Embryonic facial prominence (tissue), 1 donor: Measurements from ENCODE around the gene ASB15.

Experiments
- DNase-seq: peaks from one replicate; pipeline ENCODE4 v3.0.0-alpha.2; 2016; ENCODE audit errors: extremely low spot score

ASB15 gene

GRCh38 chr7:123663200-123663599 lies 61.6 kb downstream of the ASB15 start:
- no peak for DNase-seq

GRCh38 chr7:123665157-123665556 lies 63.5 kb downstream of the ASB15 start:
- no peak for DNase-seq

- DNase-seq = no peak
These were observed 64.3 kb downstream of the ASB15 start for GRCh38 chr7:123665896-123666295.

GRCh38 chr7:123666492-123666891 lies 64.9 kb downstream of the ASB15 start:
- DNase-seq = no peak

GRCh38 chr7:123669485-123669884 lies 67.9 kb downstream of the ASB15 start:
- no peak for DNase-seq

- no peak for DNase-seq
These were observed 71.6 kb downstream of the ASB15 start for GRCh38 chr7:123673137-123673732.

- DNase-seq = no peak
These were observed 72.3 kb downstream of the ASB15 start for GRCh38 chr7:123673752-123674398.

- DNase-seq = no peak
These were observed 73.0 kb downstream of the ASB15 start for GRCh38 chr7:123674399-123675180.

GRCh38 chr7:123675181-123675473 lies 73.5 kb downstream of the ASB15 start:
- DNase-seq = no peak

- no peak for DNase-seq
These were observed 75.6 kb downstream of the ASB15 start for GRCh38 chr7:123677061-123677715.

GRCh38 chr7:123679614-123680013 lies 78.0 kb downstream of the ASB15 start:
- no peak for DNase-seq

- DNase-seq = no peak
These were observed 79.0 kb downstream of the ASB15 start for GRCh38 chr7:123680580-123680979.

GRCh38 chr7:123681561-123681960 lies 79.9 kb downstream of the ASB15 start:
- no peak for DNase-seq

GRCh38 chr7:123682690-123683089 lies 81.1 kb downstream of the ASB15 start:
- DNase-seq = peak; percentile 28

- no peak for DNase-seq
These were observed 85.5 kb downstream of the ASB15 start for GRCh38 chr7:123687161-123687560.

- DNase-seq = no peak
These were observed 86.1 kb downstream of the ASB15 start for GRCh38 chr7:123687727-123688126.
